Measurements from ENCODE around the gene PPP6R1.

- TF ChIP-seq POLR2A (IDR thresholded peaks at IDR 0.05): no peak
- TF ChIP-seq CTCF (IDR thresholded peaks at IDR 0.05): no peak
- TF ChIP-seq EP300 (IDR thresholded peaks at IDR 0.05): no peak
- no peak for TF ChIP-seq POLR2AphosphoS5 (IDR thresholded peaks at IDR 0.05)
Observed at GRCh38 chr19:55229789-55230182, 29.0 kb downstream of the PPP6R1 start.
